Aorta (tissue), 5 donors: ENCODE measurements around the gene DYSF. TPM values are rescaled to one million over a fixed set of nuclear protein-coding genes. Genes with fewer than 3 reads are reported as not detected.

Experiments
- ATAC-seq: fragments of 200-7000 bp; cut with Tn5 transposase; one replicate; pipeline ENCODE4 v1.9.1; 2022; ENCODE audit warnings: moderate library complexity; ENCODE audit not compliant: low FRiP score
- DNase-seq, 2 donors: peaks; one replicate each; pipeline ENCODE4 v3.0.0-alpha.2; 2020
- H3K27ac ChIP-seq, 2 donors: one replicate each; pipeline ENCODE4 v1.5.1; 2013; ENCODE audit warnings: low read length in 2 of 2, mild to moderate bottlenecking in 2 of 2, moderate library complexity in 2 of 2, control low read depth in 1 of 2, inconsistent platforms in 1 of 2, low read depth in 1 of 2
- H3K27me3 ChIP-seq, 2 donors: one replicate each; pipeline ENCODE4 v1.6.1; 2013; ENCODE audit warnings: control low read depth in 1 of 2, low read length in 1 of 2, mild to moderate bottlenecking in 1 of 2, moderate library complexity in 1 of 2; ENCODE audit not compliant: insufficient read depth in 2 of 2, control insufficient read depth in 1 of 2
- H3K36me3 ChIP-seq, 2 donors: one replicate each; pipeline ENCODE4 v1.6.1; 2013; ENCODE audit warnings: control low read depth in 1 of 2, low read length in 1 of 2, mild to moderate bottlenecking in 1 of 2; ENCODE audit not compliant: insufficient read depth in 2 of 2, control insufficient read depth in 1 of 2
- H3K4me1 ChIP-seq, 2 donors: one replicate each; pipeline ENCODE4 v1.6.1; 2013; ENCODE audit warnings: low read length in 2 of 2, control low read depth in 1 of 2, mild to moderate bottlenecking in 1 of 2, moderate library complexity in 1 of 2; ENCODE audit not compliant: insufficient read depth in 2 of 2, control insufficient read depth in 1 of 2
- H3K4me3 ChIP-seq, 2 donors: one replicate each; pipeline ENCODE4 v1.5.1; 2013; ENCODE audit warnings: low read length in 2 of 2, control low read depth in 1 of 2, mild to moderate bottlenecking in 1 of 2
- H3K9me3 ChIP-seq: one replicate; pipeline ENCODE4 v1.6.1; 2013; ENCODE audit warnings: mild to moderate bottlenecking, low read length; ENCODE audit not compliant: control insufficient read depth
- WGBS, 2 donors: extraction: QIAGEN DNeasy Blood & Tissue Kit; methylation state at CpG; one replicate each; pipeline ENCODE4 v1.1.7; 2013; 5-methylcytosine and 5-hydroxymethylcytosine counted together
- intact Hi-C, 2 donors: fragments of 100-400 bp; cut with DNase I; formaldehyde crosslinking; loops; one replicate each; pipeline versions ENCODE4 v1.14.2 to v1.15.0; 2022
- polyA plus RNA-seq, 2 donors: library from polyadenylated mRNA; stranded (reverse); fragments of 200-250 nt; gene quantifications; one replicate each; pipeline ENCODE4 v1.2.3, GENCODE V29; 2013
- total RNA-seq, 2 donors: library from RNA; stranded (reverse); fragmentation: NEBNext Ultra II Directional; extraction: Animal tissue kit (Norgen Biotek cat#: 25700); gene quantifications; one replicate each; pipeline ENCODE4 v1.2.1, GENCODE V29; 2021
- donor health status: healthy with polysubstance abuse.
- donor health status: Bipolar disorder and iron deficiency.
- donor health status: DM: no; HTN: no; CAD: no.
- donor health status: DM: no; HTN: no; CAD: no.
- donor health status: DM: yes; HTN: yes; CAD: no.

Gene DYSF
- total and polyA plus RNA-seq, 4 donors, result 3.1 to 28.8 (median 17.5) TPM

GRCh38 chr2:71558300-71559051, 105.1 kb downstream of the DYSF start:
- DNase-seq, result peak; percentile 35 to 56
- intact Hi-C loops, result no loop called here
- Histone ChIP-seq H3K36me3 (no peaks in the 10 kb centered on the region), H3K4me1 (no peaks in the 10 kb centered on the region), H3K27ac (no peak overlapping the region), H3K27me3 (no peaks in the 10 kb centered on the region), H3K4me3 (no peak overlapping the region), H3K9me3 (no peaks in the 10 kb centered on the region)
- 91 to 94% methylated on average over 10 of the region's 10 CpGs for WGBS, 2 donors
- ATAC-seq, result no peak

GRCh38 chr2:71559080-71559827, 105.9 kb downstream of the DYSF start:
- intact Hi-C loops, result no loop called here

GRCh38 chr2:71559828-71560637, 106.7 kb downstream of the DYSF start:
- no peaks in the 10 kb centered on the region for H3K36me3 ChIP-seq
- peak in 1 of 2 donors; percentile 48 for DNase-seq
- no peak for ATAC-seq
- intact Hi-C loops, result loop anchor here in 1 of 2 donors (10.0 kb wide), 1 partner anchor 155 kb away; no protein-coding TSS in a partner anchor
- no peak overlapping the region for H3K4me3 ChIP-seq
- H3K27me3 ChIP-seq, result no peaks in the 10 kb centered on the region
- 64 to 69% methylated on average over 30 to 31 of the region's 31 CpGs for whole genome bisulfite sequencing, 2 donors
- H3K9me3 ChIP-seq, result no peaks in the 10 kb centered on the region
- H3K27ac ChIP-seq, result no peak overlapping the region
- H3K4me1 ChIP-seq, result no peaks in the 10 kb centered on the region

More at GRCh38 chr2:71559080-71559827, 105.9 kb downstream of the DYSF start:
- no peak overlapping the region for H3K4me3 ChIP-seq
- 87 to 91% methylated on average over 15 of the region's 15 CpGs for WGBS, 2 donors
- no peak for ATAC-seq
- no peaks in the 10 kb centered on the region for H3K4me1 ChIP-seq
- no peak overlapping the region for H3K27ac ChIP-seq
- peak in 1 of 2 donors; percentile 19 for DNase-seq
- H3K36me3 ChIP-seq, result no peaks in the 10 kb centered on the region
- H3K27me3 ChIP-seq, result no peaks in the 10 kb centered on the region
- H3K9me3 ChIP-seq, result no peaks in the 10 kb centered on the region

GRCh38 chr2:71560638-71561011, 107.3 kb downstream of the DYSF start:
- Histone ChIP-seq H3K4me1 (no peaks in the 10 kb centered on the region), H3K36me3 (no peaks in the 10 kb centered on the region), H3K9me3 (no peaks in the 10 kb centered on the region), H3K27me3 (no peaks in the 10 kb centered on the region), H3K4me3 (no peak overlapping the region), H3K27ac (no peak overlapping the region)
- WGBS, 2 donors, result 42 to 46% methylated on average over 20 of the region's 20 CpGs
- ATAC-seq (no peak), DNase-seq (peak; percentile 41 to 61)
- intact Hi-C loops, result loop anchor here in 1 of 2 donors (10.0 kb wide), 1 partner anchor 154 kb away; no protein-coding TSS in a partner anchor

GRCh38 chr2:71561441-71562267, 108.3 kb downstream of the DYSF start:
- DNase-seq, result peak in 1 of 2 donors; percentile 34
- 87 to 91% methylated on average over 15 of the region's 15 CpGs for WGBS, 2 donors
- intact Hi-C loops, result loop anchor here in 1 of 2 donors (10.0 kb wide), 1 partner anchor 153 kb away; no protein-coding TSS in a partner anchor
- H3K9me3 ChIP-seq, result no peaks in the 10 kb centered on the region
- H3K36me3 ChIP-seq, result no peaks in the 10 kb centered on the region
- no peak for ATAC-seq
- no peak overlapping the region for H3K4me3 ChIP-seq
- H3K27ac ChIP-seq, result no peak overlapping the region
- H3K4me1 ChIP-seq, result no peaks in the 10 kb centered on the region
- H3K27me3 ChIP-seq, result no peaks in the 10 kb centered on the region

DNA sequence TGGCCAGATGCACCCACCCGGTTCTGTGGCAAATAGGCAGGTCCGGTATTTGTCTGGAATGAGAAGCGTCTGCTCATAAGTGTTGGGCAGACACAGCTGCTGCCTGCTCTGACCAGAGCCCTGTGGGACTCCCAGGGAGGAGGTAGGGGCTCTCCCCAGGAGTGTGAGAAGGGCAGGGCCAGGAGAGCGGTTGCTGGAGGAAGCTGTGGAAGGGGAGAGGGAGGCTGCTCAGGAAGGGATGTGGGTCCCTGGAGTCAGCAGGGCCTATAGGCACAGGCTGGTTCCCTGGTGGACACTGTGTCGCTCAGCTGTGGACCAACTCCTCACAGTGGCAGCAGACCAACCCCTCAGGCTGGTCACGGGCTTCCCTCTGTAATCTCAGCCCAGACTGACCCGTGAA, 109.2 kb downstream of the DYSF start:
- Histone ChIP-seq H3K36me3 (no peaks in the 10 kb centered on the region), H3K9me3 (no peaks in the 10 kb centered on the region), H3K4me1 (no peaks in the 10 kb centered on the region), H3K4me3 (no peak overlapping the region), H3K27me3 (no peaks in the 10 kb centered on the region), H3K27ac (no peak overlapping the region)
- WGBS, 2 donors, result 48 to 52% methylated on average over 7 of the region's 7 CpGs
- no peak for ATAC-seq
- peak in 1 of 2 donors; percentile 38 for DNase-seq
- intact Hi-C loops, result loop anchor here in 1 of 2 donors (10.0 kb wide), 1 partner anchor 152 kb away; no protein-coding TSS in a partner anchor

DNA sequence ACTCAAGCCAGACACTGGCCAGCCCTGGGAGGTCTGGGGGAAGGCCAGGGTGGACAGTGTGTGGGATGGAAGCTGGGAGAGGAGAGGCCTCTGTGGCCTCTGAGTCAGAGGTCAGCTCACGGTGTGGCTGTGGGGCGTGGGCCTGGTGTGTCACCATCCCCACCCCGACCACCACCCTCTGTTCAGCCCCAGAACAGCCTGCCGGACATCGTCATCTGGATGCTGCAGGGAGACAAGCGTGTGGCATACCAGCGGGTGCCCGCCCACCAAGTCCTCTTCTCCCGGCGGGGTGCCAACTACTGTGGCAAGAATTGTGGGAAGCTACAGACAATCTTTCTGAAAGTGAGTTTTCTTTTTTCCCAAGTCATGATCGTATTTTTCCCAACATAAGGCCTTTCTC, 110.5 kb downstream of the DYSF start:
- Histone ChIP-seq H3K9me3 (no peaks in the 10 kb centered on the region), H3K27ac (no peak overlapping the region), H3K4me3 (no peak overlapping the region), H3K27me3 (no peaks in the 10 kb centered on the region), H3K36me3 (no peaks in the 10 kb centered on the region), H3K4me1 (no peaks in the 10 kb centered on the region)
- intact Hi-C loops, result loop anchor here in 1 of 2 donors (10.0 kb wide), 1 partner anchor 151 kb away; no protein-coding TSS in a partner anchor
- no peak for ATAC-seq
- DNase-seq, result peak in 1 of 2 donors; percentile 42
- WGBS, 2 donors, result 94 to 95% methylated on average over 11 of the region's 11 CpGs
